ENCODE measurements around the gene HEMK1.

Gene HEMK1

GRCh38 chr3:50568947-50569749 lies at the start of gene HEMK1:
HEMK1 (plus strand) TSS chr3:50569522; CDS start chr3:50571105, 1,583 bp downstream.
- peak; percentile 91 to 98 for DNase-seq (ENCODE audit: low read depth in 2 of 2)

DNA sequence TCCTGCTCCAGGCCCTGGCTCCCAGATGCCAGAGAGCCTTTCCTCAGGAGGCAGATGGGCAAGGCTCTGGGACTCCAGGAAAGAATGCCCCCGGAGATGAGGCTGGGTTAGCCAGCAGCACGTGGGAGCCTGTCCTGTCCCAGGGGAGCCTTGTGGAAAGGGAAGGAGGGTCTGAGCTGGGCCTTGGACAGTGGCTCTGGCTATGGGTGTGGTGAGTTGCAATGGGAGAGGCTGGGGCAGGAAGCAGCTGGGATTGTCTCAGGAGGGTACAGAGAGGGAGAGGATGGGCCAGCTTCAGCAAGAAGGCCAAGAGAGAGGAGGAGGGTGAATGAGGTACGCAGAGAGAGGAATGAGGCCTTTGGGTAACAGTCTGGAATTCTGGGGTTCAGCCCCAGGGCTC lies 48.5 kb upstream of the HEMK1 start:
- no peak for DNase-seq (ENCODE audit: low read depth in 2 of 2)

GRCh38 chr3:50521572-50521971 lies 47.8 kb upstream of the HEMK1 start:
- DNase-seq (ENCODE audit: low read depth in 2 of 2): no peak

DNA sequence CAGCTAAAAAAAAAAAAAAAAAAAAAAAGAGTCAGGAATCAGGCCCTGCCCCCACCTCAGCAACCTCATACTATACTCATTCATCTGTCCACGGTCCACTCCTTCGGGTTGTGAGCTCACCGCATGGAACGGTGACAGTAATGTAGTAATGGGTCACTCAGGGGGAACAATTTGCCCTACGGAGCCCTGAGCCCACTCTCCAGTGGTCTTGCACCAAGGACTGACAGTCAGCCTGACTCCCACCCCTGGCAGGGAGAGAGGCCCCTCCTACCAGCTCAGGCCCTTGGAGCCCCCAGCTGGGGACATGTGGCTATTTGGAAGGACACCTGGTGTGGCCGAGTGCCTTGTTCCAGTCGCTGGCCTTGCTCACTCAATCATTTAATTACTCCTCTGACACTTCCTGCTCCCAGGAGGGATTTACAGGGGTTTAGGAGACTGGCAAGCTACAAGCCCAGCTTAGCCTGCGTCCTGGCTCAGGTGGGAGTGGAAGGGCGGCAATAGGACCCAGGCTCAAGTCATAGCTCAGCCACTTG lies 46.0 kb upstream of the HEMK1 start:
- no peak for DNase-seq (ENCODE audit: low read depth in 2 of 2)

GRCh38 chr3:50524746-50525145 lies 44.6 kb upstream of the HEMK1 start:
- no peak for DNase-seq (ENCODE audit: low read depth in 2 of 2)

- no peak for DNase-seq (ENCODE audit: low read depth in 2 of 2)
These were observed 44.0 kb upstream of the HEMK1 start for GRCh38 chr3:50525191-50525910.

DNA sequence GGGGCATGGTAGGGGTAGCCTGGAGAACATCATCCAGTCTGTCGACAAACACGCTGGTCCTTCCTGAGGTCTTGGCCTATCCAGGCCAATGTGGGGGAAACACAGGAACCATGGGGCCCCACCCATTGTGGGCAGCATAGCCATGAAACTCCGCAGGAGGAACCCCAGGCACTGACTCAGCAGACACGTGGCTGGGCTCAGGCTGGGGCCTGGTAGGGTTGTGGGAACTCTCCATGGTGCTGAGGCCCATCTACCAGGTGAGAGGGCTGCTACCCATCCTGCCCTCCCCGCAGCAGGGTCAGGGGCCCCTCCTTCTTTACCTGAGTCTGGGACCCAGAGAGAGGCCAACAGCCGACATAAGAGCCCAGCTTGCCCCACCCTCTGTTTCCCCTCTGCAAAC lies 43.3 kb upstream of the HEMK1 start:
- DNase-seq (ENCODE audit: low read depth in 2 of 2): peak; percentile 28 to 60

GRCh38 chr3:50530001-50530970 lies 39.0 kb upstream of the HEMK1 start:
- DNase-seq (ENCODE audit: low read depth in 2 of 2): no peak

- no peak for DNase-seq (ENCODE audit: low read depth in 2 of 2)
These were observed 38.1 kb upstream of the HEMK1 start for GRCh38 chr3:50531201-50531600.

GRCh38 chr3:50532062-50532705 lies 37.1 kb upstream of the HEMK1 start:
- DNase-seq (ENCODE audit: low read depth in 2 of 2): no peak

DNA sequence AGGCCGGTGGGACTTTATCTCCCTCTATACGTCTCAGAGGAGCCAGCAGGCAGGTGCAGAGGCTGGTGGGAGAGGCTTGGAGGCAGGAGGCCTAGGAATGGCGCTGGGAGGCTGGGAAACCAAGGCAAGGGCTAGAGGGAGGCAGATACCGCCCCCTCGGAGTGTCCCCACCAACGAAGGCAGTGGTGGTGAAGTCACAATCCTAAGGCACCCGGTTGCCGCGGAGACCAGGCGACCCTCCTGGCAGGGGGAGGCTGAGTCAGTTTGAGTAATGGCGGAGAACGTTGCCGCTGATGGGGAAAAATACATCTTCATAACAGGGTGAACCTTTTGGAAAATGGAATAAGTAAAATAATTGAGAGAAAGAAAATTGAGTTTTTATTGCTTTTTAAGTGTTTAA lies 36.0 kb upstream of the HEMK1 start:
- DNase-seq (ENCODE audit: low read depth in 2 of 2): no peak

GRCh38 chr3:50533807-50534461 lies 35.4 kb upstream of the HEMK1 start:
- DNase-seq (ENCODE audit: low read depth in 2 of 2): no peak

- DNase-seq (ENCODE audit: low read depth in 2 of 2): no peak
These were observed 34.5 kb upstream of the HEMK1 start for GRCh38 chr3:50534681-50535330.

DNA sequence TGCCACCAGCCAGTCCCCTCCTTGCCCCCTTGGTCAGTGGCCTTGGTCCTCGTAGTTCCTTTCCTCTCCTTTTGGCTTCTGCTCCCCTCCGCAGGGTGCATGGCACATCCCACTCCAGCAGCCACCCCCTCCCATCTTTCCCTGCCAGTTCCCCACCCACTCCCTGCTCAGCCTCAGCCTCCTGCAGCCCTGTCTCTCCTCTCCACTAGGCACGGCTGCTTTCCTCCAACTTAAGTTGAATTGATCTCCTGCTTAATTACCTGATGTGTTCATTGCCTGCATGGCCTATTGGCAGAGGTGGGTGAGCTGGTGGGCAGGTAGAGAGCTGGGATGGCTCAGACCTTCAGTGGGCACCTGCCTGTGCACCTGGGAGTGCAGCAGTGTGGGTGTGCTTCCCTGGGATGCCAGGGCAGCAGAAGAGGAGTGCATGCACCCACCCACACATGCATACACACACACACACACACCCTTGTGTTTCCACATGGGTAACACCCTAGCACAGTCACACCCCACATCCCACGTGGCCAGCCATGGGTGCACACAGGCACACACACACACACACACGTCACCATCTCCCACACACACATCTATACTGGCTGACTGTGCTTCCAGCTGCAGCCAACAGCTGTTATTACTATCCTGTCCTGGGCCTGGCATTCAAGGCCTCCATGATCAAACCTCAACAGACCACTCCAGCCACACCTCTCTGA lies 32.7 kb upstream of the HEMK1 start:
- no peak for DNase-seq (ENCODE audit: low read depth in 2 of 2)

DNA sequence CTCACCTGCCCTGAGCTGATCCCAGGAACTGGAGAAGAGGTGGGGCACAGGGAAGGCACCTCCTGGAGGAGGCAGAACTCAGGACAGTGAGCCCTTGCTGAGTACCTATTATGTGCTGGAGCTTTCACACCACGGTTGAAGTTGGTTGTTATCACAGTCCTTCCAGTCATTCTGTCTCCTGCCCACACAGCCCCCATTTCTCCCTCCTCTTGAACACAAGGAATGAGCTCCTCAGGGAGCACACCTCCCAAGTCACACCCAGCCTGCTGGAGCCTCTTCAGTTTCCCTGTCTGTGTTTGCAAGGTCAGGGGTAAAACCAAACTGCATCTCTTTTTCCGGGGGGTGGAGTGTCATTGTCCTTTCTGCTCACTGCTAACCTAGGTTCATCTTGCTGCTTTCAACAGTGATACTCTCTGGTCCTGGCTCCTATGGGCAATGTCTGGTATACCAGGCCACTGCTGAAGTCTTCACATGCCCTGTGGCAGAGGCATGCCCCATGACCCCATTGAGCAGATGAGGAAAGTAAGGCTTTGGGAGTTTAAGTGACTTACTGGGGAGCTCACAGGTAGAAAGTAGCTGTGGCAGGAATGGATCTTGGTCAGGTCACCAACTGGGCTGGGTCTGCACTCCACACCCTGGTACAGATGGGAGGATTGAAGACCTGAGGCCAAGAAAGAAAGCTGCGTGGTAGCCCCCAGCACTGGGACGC lies 31.7 kb upstream of the HEMK1 start:
- no peak for DNase-seq (ENCODE audit: low read depth in 2 of 2)

GRCh38 chr3:50539356-50540286 lies 29.7 kb upstream of the HEMK1 start:
- DNase-seq (ENCODE audit: low read depth in 2 of 2): no peak

- peak; percentile 28 to 57 for DNase-seq (ENCODE audit: low read depth in 2 of 2)
These were observed 26.9 kb upstream of the HEMK1 start for GRCh38 chr3:50542177-50543034.

Data from stimulated activated CD4-positive, alpha-beta T cell treated with anti-CD3 and anti-CD28 coated beads, Interleukin-12 subunit alpha, Interleukin-12 subunit beta, amount 100 ng/mL, for 24 hours (primary cell).